ENCODE measurements around the gene RARS1. TPM values are rescaled to one million over a fixed set of nuclear protein-coding genes. Genes with fewer than 3 reads are reported as not detected.

The RARS1 gene
- 12.6 TPM for polyA plus RNA-seq

DNA sequence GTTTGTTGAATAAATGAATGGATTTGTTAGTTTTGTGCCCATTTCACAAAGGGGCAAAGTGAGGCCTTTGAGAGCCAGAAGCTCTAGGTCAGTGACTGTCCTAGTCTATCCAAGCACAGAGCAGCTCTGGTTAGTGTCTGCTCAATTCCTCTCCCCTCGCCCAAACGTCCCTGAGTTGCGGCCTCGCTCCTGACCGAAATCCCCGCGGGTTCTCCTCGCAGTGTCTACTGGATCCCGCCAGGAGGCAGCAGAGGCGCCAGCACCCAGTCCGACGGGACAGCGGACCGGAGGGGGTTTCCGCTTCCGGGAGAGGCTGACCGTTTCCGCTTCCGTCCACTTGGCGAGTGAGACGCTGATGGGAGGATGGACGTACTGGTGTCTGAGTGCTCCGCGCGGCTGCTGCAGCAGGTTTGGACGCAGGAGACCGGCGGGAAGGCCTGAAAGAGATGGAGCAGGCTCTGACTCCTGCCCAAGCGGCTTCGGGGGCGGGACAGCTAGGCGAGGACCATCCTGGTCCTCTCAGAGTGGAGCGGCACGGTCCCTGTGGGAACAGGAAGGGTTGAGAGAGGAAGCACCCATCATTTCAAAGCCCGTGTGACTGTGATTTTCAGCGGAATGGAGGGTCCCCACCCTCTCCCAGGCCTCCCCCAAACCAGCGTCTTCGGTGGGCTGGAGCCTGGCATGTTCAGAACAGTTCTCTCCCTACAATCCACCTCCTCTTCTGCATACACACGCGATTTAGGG is at the start of gene RARS1:
RARS1 (plus strand) TSS at position 336 of the 744 bp plus-strand sequence; CDS start at position 364, 28 bp downstream.
- H3K4me1 Mint-ChIP-seq: peaks cover 14 to 35% (median 27%) of the 10 kb centered on the region in 3 donors
- H3K36me3 Mint-ChIP-seq: peaks cover 3% of the 10 kb centered on the region
- H3K4me3 Mint-ChIP-seq: peak within 1 kb of the TSS; percentile 98 to 100 (median 100)
- no peaks in the 10 kb centered on the region for H3K9me3 Mint-ChIP-seq
- peak within 1 kb of the TSS; percentile 88 to 96 (median 96) for H3K27ac Mint-ChIP-seq
- H3K27me3 Mint-ChIP-seq: no peaks in the 10 kb centered on the region

DNA sequence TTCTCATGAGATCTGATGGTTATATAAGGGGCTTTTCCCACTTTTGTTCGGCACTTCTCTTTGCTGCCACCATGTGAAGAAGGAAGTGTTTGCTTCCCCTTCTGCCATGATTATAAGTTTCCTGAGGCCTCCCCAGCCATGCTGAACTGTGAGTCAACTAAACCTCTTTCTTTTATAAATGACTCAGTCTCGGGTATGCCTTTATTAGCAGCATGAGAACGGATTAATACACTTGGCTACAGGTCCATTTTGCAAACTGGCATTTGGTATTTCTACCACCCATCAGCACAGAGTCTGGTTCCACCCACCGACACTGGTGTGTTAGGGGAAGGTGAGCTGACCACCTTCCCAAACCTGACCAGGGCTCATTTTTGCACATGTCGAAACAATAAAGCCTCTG is 47.9 kb upstream of the RARS1 start:
- Mint-ChIP-seq H3K36me3 (no peaks in the 10 kb centered on the region), H3K9me3 (no peaks in the 10 kb centered on the region), H3K27me3 (peaks cover 2% of the 10 kb centered on the region), H3K27ac (no peak overlapping the region), H3K4me3 (no peak overlapping the region), H3K4me1 (peaks cover 0 to 4% (median 0%) of the 10 kb centered on the region in 3 donors)

DNA sequence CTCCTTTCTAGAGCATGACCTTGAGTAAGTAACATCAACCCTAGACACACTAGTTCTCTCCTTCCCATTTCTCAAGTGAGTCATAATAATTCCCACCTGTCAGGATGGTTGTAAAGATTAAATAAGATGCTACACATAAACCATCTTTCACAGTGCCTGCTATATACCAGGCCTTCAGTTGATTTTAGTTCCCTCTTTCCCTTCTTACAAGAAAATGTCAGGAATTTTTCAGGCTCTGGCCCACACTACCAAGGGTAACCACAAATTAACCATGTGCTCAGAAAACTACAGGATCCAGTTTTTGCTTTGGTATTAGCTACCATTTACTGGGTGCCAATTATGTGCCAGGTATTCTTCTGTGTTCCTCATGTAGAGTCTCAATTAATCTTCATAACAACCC is 42.7 kb upstream of the RARS1 start:
- Mint-ChIP-seq H3K4me1 (no peaks in the 10 kb centered on the region), H3K36me3 (peaks cover 2% of the 10 kb centered on the region), H3K27me3 (no peaks in the 10 kb centered on the region), H3K4me3 (no peak overlapping the region), H3K9me3 (no peaks in the 10 kb centered on the region), H3K27ac (no peak overlapping the region)

DNA sequence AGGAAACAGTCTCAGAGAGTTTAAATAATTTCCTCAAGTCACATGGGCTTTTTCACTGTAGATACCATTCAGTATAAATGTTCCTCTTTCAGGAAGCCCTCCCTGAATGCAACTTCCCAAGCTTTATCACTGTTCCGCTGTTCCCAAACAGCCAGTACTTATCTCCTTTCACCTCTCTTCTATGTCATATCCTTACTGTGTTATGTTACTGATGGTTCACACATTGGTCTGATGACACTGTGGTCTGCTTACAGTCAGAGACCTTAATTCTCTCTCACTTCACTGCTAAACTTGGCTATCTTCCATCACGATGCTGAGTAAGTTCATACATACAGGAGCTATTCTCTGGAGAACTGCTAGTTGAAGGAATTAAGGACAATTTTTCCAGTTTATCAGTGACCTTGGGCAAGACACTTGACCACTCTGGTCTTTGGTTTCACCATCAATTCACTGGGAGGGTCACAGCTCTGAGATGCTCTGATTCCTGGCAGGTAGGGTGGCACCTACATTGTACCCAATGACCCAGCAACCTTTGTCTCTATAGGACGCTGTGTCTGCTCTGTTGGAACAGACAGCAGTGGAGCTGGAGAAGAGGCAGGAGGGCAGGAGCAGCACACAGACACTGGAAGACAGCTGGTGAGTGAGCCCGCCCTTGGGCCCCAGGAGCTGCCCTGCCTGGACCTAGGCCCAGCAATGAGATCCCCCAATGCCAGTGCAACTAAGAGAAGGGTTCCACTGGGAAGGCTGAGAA is 42.1 kb upstream of the RARS1 start:
- no peaks in the 10 kb centered on the region for H3K27me3 Mint-ChIP-seq

DNA sequence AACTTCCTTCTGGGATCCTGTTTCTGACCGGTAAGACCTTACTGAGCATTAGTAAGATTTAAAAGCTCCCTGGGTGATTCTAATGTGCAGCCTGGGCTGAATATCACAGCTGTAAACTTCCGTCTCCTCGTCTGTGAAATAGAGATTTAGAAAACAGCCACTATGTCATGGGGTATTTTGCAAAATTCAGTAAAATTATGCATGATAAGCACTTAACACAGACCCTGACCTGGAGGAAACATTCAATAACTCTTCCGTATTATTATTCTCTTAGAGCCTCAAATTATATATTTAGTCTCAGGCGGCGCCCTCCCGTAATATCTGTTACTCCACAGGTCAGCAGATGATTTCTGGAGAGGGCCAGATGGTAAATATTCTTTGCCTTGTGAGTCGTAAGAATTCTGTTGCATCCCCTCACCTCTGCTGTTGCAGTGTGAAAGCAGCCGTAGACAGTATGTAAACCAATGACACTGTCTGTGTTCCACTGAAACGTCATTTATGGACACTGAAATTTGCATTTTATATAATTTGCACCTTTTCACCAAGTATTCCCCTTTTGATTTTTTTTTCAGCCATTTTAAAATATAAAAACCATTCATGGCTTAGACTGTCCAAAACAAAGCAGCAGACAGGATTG is 39.2 kb upstream of the RARS1 start:
- H3K27me3 Mint-ChIP-seq: peaks cover 2% of the 10 kb centered on the region
- H3K9me3 Mint-ChIP-seq: no peaks in the 10 kb centered on the region
- peaks cover 2% of the 10 kb centered on the region for H3K36me3 Mint-ChIP-seq
- H3K4me3 Mint-ChIP-seq: no peak overlapping the region
- H3K4me1 Mint-ChIP-seq: no peaks in the 10 kb centered on the region
- H3K27ac Mint-ChIP-seq: no peak overlapping the region

More for the DNA sequence above, 42.1 kb upstream of the RARS1 start:
- H3K9me3 Mint-ChIP-seq: no peaks in the 10 kb centered on the region
- H3K36me3 Mint-ChIP-seq: peaks cover 2% of the 10 kb centered on the region
- H3K4me3 Mint-ChIP-seq: no peak overlapping the region
- H3K4me1 Mint-ChIP-seq: no peaks in the 10 kb centered on the region
- no peak overlapping the region for H3K27ac Mint-ChIP-seq

DNA sequence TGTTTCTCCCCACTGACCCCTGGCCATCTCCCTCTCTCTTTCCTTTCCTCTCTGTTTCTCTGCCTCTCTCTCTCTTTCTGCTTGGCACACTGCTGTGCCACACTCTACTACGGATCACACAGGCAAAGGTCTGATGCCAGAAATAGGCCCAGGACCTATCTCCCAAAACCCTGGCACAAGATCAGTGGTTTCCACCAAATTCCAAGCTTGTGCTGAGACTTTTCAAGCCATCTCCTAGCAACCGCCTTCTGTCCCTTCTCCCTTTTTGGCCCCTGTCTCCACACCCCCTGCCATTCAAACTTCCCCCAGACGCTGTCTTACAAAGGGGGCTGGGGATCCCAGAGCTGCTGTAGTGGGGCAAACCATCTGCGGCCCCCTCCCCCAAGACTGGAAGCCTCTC is 38.5 kb upstream of the RARS1 start:
- Mint-ChIP-seq H3K4me3 (no peak overlapping the region), H3K36me3 (peaks cover 2% of the 10 kb centered on the region), H3K4me1 (no peaks in the 10 kb centered on the region), H3K27me3 (peaks cover 2% of the 10 kb centered on the region), H3K27ac (no peak overlapping the region), H3K9me3 (no peaks in the 10 kb centered on the region)

DNA sequence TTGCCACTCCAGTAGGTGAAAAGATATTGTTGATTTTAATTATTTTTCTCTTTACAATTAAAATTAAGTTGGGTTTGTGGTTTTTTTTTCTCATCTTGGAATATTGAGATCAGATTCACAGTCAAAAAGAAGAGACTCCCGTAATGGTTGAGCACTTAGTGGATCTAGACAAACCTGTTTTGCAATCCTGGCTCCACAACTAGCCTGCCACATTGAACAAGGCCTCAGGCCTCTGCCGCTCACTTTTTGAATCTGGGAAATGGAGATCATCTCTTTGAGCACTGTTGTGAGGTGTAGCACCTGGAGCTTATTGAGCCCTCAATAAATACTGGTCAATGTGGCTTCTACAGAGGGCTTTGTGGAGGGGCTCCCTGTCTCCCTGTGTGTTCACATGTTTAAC is 37.1 kb upstream of the RARS1 start:
- Mint-ChIP-seq H3K4me3 (no peak overlapping the region), H3K36me3 (no peaks in the 10 kb centered on the region), H3K27ac (no peak overlapping the region), H3K4me1 (no peaks in the 10 kb centered on the region), H3K27me3 (peaks cover 2% of the 10 kb centered on the region), H3K9me3 (no peaks in the 10 kb centered on the region)

DNA sequence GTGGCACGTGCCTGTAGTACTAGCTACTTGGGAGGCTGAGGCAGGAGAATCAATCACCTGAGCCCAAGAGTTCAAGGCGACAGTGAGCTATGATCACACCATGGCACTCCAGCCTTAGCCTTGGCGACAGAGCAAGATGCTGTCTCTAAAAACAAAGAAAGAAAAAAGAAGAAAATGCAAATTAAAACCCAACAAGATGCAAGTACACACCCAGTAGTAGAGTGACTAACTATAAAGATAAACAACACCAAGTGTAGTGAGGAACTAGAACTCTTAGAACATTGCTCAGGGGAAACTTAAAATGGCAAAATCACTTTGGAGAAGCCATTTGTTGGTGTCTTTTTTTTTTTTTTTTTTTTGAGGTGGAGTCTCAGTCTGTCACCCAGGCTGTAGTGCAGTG is 34.7 kb upstream of the RARS1 start:
- Mint-ChIP-seq H3K27ac (no peak overlapping the region), H3K36me3 (no peaks in the 10 kb centered on the region), H3K4me3 (no peak overlapping the region), H3K4me1 (no peaks in the 10 kb centered on the region), H3K9me3 (no peaks in the 10 kb centered on the region), H3K27me3 (peaks cover 2% of the 10 kb centered on the region)

DNA sequence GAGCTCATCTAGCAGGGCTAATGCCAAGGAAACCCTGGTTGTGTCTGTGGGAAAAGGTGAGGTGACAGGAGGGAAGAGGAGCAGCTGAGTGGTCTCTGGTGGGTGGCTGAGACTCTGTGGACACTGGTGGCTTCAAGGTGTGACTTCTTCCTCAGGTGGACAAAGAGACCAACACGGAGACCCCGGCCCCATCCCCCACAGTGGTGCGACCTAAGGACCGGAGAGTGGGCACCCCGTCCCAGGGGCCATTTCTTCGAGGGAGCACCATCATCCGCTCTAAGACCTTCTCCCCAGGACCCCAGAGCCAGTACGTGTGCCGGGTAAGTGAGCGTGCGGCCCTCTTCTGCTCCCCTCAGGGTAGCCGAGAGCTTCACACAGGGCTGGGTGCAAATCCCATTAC is 31.1 kb upstream of the RARS1 start:
- Mint-ChIP-seq H3K27me3 (peaks cover 2% of the 10 kb centered on the region), H3K4me1 (no peaks in the 10 kb centered on the region), H3K27ac (no peak overlapping the region), H3K4me3 (no peak overlapping the region), H3K36me3 (peaks cover 5% of the 10 kb centered on the region), H3K9me3 (no peaks in the 10 kb centered on the region)

DNA sequence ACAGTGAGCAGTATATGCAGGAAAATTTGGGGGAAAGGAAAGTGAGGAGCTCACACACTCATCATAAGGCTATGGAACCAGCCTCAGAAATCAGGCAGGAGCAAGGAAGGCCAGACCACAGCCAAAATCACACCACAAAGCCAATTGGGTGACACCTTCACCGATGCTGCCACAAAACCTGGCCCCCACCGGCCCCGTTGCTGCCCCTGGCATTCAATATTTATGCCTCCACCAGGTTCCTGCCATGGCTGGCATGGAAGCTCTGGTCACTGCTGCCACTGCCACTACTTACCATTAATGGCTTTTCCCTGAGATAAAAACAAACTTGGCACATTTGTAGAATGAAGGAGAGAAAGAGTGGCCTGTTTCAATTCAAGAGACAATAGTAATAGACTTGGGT is 28.7 kb upstream of the RARS1 start:
- no peaks in the 10 kb centered on the region for H3K4me1 Mint-ChIP-seq
- peaks cover 5% of the 10 kb centered on the region for H3K36me3 Mint-ChIP-seq
- no peak overlapping the region for H3K4me3 Mint-ChIP-seq
- no peak overlapping the region for H3K27ac Mint-ChIP-seq
- H3K9me3 Mint-ChIP-seq: no peaks in the 10 kb centered on the region
- H3K27me3 Mint-ChIP-seq: no peaks in the 10 kb centered on the region

DNA sequence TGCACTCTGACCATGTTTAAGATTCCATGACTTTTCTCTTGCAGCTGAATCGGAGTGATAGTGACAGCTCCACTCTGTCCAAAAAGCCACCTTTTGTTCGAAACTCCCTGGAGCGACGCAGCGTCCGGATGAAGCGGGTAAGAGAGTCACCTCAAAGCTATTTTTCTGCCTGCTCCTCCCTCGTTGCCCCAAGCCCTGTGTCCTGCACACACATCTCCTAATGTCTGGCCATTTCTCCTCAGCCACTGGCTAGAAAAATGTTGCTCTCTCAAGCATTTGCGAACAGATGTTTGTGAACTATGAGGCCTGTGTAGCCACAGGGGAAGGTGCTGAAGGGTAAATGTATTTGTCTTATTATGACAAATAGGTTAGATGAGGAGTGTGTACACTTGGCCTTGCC is 25.7 kb upstream of the RARS1 start:
- Mint-ChIP-seq H3K4me1 (no peaks in the 10 kb centered on the region), H3K27ac (no peak overlapping the region), H3K9me3 (no peaks in the 10 kb centered on the region), H3K27me3 (no peaks in the 10 kb centered on the region), H3K4me3 (no peak overlapping the region), H3K36me3 (peaks cover 5% of the 10 kb centered on the region)

DNA sequence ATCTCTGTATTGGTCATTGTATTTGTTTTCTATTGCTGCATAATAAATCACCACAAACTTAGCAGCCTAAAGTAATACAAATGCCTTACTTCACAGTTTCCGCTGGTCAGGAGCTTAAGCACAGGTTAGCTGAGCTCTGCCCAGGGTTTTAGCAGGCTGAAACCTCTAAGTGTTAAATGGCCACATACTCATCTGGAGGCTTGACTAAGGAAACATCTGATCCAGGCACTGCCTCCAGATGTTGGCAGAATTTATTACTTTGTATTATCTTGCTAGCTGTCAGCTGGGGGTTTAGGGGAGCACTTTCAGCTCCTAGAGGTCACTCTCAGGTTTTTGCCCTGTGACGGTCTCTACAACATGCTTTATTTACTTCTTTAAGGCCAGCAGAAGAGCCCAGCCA is 23.2 kb upstream of the RARS1 start:
- H3K9me3 Mint-ChIP-seq: no peaks in the 10 kb centered on the region
- H3K4me1 Mint-ChIP-seq: no peaks in the 10 kb centered on the region
- H3K27me3 Mint-ChIP-seq: no peaks in the 10 kb centered on the region
- H3K36me3 Mint-ChIP-seq: peaks cover 2% of the 10 kb centered on the region
- no peak overlapping the region for H3K4me3 Mint-ChIP-seq
- H3K27ac Mint-ChIP-seq: no peak overlapping the region

DNA sequence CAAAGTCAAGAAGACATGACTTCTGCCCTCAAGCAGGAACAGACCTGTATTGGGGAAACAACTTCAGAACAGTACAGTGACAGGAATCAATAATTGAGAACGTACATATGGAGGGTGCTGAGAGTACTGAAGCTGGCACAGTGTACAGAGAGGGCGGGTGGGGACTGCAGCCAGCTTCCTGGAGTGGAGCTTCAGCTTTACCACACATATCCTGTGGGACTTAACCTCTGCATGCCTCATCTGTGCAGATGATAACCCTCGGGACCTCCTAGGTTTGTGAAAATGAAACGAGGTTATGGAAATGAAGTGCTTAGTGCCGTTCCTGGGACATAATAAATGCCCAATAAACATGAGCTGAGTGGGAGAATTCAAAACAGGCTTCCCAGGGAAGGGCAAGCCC is 22.1 kb upstream of the RARS1 start:
- H3K9me3 Mint-ChIP-seq: no peaks in the 10 kb centered on the region
- no peak overlapping the region for H3K27ac Mint-ChIP-seq
- H3K4me3 Mint-ChIP-seq: peak overlapping the region in 1 of 4 donors; percentile 60
- H3K4me1 Mint-ChIP-seq: no peaks in the 10 kb centered on the region
- H3K36me3 Mint-ChIP-seq: peaks cover 2% of the 10 kb centered on the region
- H3K27me3 Mint-ChIP-seq: no peaks in the 10 kb centered on the region

DNA sequence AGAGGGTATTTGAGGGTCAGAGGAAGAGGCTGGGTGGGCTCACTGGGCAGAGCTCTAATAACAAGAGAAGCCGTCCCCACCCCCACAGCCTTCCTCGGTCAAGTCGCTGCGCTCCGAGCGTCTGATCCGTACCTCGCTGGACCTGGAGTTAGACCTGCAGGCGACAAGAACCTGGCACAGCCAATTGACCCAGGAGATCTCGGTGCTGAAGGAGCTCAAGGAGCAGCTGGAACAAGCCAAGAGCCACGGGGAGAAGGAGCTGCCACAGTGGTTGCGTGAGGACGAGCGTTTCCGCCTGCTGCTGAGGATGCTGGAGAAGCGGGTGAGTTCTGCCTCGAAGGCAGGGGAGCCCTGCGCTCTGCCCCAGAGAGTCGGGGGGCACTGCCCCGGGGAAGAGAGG is 21.6 kb upstream of the RARS1 start:
- Mint-ChIP-seq H3K4me3 (no peak overlapping the region), H3K36me3 (peaks cover 2% of the 10 kb centered on the region), H3K9me3 (no peaks in the 10 kb centered on the region), H3K4me1 (no peaks in the 10 kb centered on the region), H3K27ac (no peak overlapping the region), H3K27me3 (no peaks in the 10 kb centered on the region)

DNA sequence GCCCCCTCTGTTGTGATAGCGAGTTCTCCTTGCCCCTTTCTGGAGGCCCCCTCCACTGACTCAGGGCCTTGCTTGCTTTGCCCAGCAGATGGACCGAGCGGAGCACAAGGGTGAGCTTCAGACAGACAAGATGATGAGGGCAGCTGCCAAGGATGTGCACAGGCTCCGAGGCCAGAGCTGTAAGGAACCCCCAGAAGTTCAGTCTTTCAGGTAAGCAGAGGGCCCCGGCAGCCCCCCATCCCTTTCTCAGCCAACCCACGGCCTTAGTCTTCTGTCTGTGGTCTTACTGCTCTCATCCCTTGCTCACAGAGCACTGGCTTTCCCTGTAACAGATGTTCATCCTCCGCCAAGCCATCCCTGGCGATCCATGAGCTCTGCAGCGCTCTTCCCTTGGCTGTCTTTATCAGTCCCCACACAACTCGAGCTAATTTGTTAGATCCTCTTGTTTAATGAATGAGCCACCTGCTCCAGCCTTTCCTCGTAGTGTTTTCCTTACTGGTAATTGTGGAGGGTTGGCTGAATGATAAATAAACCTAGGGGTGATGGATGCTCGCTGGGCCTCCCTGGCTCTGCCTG is 18.4 kb upstream of the RARS1 start:
- H3K36me3 Mint-ChIP-seq: peaks cover 2% of the 10 kb centered on the region
- H3K9me3 Mint-ChIP-seq: no peaks in the 10 kb centered on the region
- no peaks in the 10 kb centered on the region for H3K4me1 Mint-ChIP-seq
- no peak overlapping the region for H3K4me3 Mint-ChIP-seq
- no peak overlapping the region for H3K27ac Mint-ChIP-seq
- no peaks in the 10 kb centered on the region for H3K27me3 Mint-ChIP-seq

Data from IgD-negative memory B cell (primary cell).